ENCODE data around the gene SELENOM. TPM values are rescaled to one million over a fixed set of nuclear protein-coding genes. Genes with fewer than 3 reads are reported as not detected.

SELENOM gene
- total RNA-seq, 1 donor from 2014 or later = 86.8 TPM

DNA sequence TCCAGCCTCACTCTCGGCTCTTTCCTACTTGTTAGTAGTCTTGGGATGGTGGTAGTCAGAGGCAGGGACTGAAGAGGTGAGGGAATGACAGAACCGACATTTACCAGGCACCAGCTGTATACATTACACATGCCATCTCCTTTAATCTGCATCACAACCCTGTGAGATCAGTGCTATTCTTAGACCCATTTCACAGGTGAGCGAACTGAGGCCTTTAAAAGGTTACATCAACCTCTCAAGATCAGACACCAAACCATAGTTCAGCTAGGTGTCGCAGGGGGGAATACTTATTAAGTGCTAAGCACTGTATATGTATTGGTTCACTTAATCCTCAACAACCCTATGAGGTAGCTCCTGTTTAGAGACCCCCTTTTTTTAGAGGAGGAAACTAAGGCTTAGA, 27.3 kb upstream of the SELENOM start:
- H3K27ac ChIP-seq = no peak overlapping the region
- no peak overlapping the region for H3K4me3 ChIP-seq
- intact Hi-C loops (cut with DNase I) = no loop called here
- H3K4me1 ChIP-seq = no peaks in the 10 kb centered on the region
- no peaks in the 10 kb centered on the region for H3K27me3 ChIP-seq (ENCODE audit: low read depth)
- ATAC-seq = no peak
- TF ChIP-seq, protein P1, sequence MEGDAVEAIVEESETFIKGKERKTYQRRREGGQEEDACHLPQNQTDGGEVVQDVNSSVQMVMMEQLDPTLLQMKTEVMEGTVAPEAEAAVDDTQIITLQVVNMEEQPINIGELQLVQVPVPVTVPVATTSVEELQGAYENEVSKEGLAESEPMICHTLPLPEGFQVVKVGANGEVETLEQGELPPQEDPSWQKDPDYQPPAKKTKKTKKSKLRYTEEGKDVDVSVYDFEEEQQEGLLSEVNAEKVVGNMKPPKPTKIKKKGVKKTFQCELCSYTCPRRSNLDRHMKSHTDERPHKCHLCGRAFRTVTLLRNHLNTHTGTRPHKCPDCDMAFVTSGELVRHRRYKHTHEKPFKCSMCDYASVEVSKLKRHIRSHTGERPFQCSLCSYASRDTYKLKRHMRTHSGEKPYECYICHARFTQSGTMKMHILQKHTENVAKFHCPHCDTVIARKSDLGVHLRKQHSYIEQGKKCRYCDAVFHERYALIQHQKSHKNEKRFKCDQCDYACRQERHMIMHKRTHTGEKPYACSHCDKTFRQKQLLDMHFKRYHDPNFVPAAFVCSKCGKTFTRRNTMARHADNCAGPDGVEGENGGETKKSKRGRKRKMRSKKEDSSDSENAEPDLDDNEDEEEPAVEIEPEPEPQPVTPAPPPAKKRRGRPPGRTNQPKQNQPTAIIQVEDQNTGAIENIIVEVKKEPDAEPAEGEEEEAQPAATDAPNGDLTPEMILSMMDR (IDR thresholded peaks at IDR 0.05) = no peak
- H3K9me3 ChIP-seq = no peaks in the 10 kb centered on the region
- H3K36me3 ChIP-seq = no peaks in the 10 kb centered on the region
- no peak for DNase-seq

DNA sequence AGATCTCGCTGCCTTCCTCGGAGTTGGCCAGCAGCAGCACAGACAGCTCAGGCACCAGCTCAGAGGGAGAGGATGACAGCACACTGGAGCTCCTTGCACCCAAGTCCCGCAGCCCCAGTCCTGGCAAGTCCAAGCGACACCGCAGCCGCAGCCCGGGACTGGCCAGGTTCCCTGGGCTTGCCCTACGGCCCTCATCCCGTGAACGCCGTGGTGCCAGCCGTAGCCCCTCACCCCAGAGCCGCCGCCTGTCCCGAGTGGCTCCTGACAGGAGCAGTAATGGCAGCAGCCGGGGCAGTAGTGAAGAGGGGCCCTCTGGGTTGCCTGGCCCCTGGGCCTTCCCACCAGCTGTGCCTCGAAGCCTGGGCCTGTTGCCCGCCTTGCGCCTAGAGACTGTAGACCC, 26.5 kb upstream of the SELENOM start:
- Histone ChIP-seq H3K9me3 (no peaks in the 10 kb centered on the region), H3K4me3 (no peak overlapping the region), H3K36me3 (no peaks in the 10 kb centered on the region), H3K4me1 (no peaks in the 10 kb centered on the region), H3K27me3 (ENCODE audit: low read depth) (no peaks in the 10 kb centered on the region), H3K27ac (no peak overlapping the region)
- TF ChIP-seq, protein P1 (IDR thresholded peaks at IDR 0.05) = no peak
- ATAC-seq (no peak), DNase-seq (no peak)
- intact Hi-C loops (cut with DNase I) = no loop called here

DNA sequence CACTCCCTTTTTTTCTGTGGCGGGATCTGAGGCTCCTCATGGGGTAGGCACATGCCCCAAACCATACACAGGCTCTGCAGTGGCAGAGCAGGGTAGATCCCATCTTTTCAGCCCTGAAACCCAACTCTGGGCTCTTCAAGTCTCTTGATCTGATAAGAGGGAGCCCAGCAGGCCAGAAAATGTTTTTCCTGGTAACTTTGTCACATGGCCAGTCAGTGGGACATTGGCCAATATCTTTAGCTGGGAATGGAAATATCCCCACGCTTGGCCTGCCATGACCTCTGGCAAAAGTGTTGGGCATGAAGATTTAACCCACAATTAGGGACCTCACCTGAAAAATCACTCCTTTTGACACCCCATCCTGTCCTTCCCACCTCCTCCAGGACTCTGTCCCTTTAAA, 23.5 kb upstream of the SELENOM start:
- Histone ChIP-seq H3K27ac (no peak overlapping the region), H3K4me1 (no peaks in the 10 kb centered on the region)
- no peak for DNase-seq

DNA sequence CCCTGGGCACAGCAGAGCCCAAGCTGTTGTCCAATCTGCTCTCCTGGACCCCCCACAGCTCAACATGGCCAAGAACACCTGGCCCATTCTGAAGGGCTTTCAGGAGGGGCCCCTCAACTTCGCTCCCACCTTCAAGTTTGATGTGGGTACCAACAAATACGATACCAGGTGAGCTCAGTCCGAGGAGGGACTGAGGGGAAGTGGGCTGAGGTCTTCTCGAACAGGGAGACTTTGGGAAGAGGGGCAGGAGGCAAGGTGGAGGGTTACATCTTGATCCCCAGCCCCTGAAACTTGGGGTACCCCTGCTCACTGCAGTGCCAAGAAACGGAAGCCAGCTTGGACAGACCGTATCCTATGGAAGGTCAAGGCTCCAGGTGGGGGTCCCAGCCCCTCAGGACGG, 20.8 kb upstream of the SELENOM start:
- DNase-seq = no peak
- Histone ChIP-seq H3K4me3 (no peak overlapping the region), H3K27me3 (ENCODE audit: low read depth) (no peaks in the 10 kb centered on the region), H3K9me3 (no peaks in the 10 kb centered on the region), H3K4me1 (no peaks in the 10 kb centered on the region), H3K27ac (no peak overlapping the region), H3K36me3 (no peaks in the 10 kb centered on the region)
- TF ChIP-seq, protein P1 (IDR thresholded peaks at IDR 0.05) = no peak
- intact Hi-C loops (cut with DNase I) = no loop called here
- no peak for ATAC-seq

More for the DNA sequence above, 23.5 kb upstream of the SELENOM start:
- Histone ChIP-seq H3K36me3 (no peaks in the 10 kb centered on the region), H3K9me3 (no peaks in the 10 kb centered on the region), H3K27me3 (ENCODE audit: low read depth) (no peaks in the 10 kb centered on the region), H3K4me3 (no peak overlapping the region)
- TF ChIP-seq, protein P1 (IDR thresholded peaks at IDR 0.05) = no peak
- intact Hi-C loops (cut with DNase I) = no loop called here
- peak; percentile 10 to 33 for ATAC-seq

DNA sequence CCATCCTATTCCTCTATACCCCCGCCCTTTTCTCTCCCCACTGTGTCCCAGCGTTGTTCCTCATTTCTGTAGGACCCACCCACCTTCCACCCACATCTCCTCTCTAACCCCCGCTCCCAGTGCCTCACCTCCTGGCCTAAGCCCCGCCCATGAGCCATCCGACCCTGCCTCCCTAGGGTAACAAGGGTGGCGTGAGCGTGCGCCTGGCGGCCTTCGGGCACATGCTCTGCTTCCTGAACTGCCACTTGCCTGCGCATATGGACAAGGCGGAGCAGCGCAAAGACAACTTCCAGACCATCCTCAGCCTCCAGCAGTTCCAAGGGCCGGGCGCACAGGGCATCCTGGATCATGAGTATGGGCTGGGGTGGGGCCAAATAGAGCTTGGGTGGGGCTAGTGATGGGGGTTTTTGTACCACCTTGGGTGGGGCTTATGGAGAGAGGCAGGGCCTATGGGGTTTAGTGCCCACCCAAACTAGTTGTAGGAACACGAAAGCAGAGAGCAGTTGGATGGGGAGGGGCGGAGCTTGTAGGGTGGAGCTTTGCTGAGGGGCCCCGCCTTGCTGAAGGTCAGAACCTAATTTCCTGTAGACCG, 19.9 kb upstream of the SELENOM start:
- TF ChIP-seq, protein P1 (IDR thresholded peaks at IDR 0.05) = no peak
- peaks cover 5% of the 10 kb centered on the region for H3K4me1 ChIP-seq

DNA sequence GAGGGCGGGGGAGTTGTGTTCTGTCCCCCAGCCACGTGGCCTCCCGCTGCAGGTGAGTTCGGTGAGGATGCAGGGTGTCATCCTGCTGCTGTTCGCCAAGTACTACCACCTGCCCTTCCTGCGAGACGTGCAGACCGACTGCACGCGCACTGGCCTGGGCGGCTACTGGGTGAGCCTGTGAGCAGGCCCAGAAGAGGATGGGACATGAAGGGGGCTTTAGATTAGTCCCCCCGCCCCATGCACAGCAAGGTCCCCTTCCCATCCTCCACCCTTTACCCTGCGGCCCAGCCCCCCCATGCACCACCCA, 19.5 kb upstream of the SELENOM start:
- DNase-seq = no peak
- TF ChIP-seq, protein P1 (IDR thresholded peaks at IDR 0.05) = no peak
- Histone ChIP-seq H3K27ac (no peak overlapping the region), H3K27me3 (ENCODE audit: low read depth) (no peaks in the 10 kb centered on the region), H3K4me1 (peaks cover 7% of the 10 kb centered on the region), H3K9me3 (no peaks in the 10 kb centered on the region), H3K4me3 (no peak overlapping the region), H3K36me3 (no peaks in the 10 kb centered on the region)
- intact Hi-C loops (cut with DNase I) = no loop called here
- no peak for ATAC-seq

More for the DNA sequence above, 19.9 kb upstream of the SELENOM start:
- no peak overlapping the region for H3K27ac ChIP-seq
- DNase-seq (no peak), ATAC-seq (no peak)
- H3K4me3 ChIP-seq = no peak overlapping the region
- no peaks in the 10 kb centered on the region for H3K36me3 ChIP-seq
- no peaks in the 10 kb centered on the region for H3K9me3 ChIP-seq
- intact Hi-C loops (cut with DNase I) = no loop called here
- H3K27me3 ChIP-seq (ENCODE audit: low read depth) = no peaks in the 10 kb centered on the region
